ENCODE data around the gene LINGO3.

Gene LINGO3

DNA sequence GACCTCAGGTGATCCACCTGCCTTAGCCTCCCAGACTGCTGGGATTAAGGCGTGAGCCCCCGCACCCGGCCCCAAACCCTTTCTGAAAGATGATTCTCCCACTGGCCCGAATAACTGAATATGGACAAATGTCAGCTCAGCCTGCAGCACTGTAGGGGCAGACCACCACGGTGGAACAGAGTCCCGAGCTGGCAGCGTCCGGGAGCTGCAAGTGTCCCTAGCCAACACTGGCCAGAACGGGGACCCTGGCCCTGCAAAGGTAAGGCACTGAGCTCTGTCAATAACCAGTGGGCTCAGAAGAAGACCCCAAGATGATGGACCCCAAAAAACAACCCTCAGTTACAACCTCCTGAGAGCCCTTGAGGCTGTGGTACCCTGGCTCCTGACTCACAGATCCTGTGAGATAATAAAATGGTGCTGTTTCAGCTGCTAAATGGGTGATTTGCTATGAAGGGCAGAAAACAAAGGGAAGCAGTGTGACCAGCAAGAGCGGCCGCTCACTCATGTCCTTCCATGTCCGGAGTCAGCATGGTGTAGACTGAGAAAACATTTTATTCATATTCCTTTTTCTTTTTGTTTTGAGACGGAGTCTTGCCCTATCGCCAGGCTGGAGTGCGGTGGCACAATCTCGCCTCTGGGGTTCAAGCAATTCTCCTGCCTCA is 18.9 kb upstream of the LINGO3 start:
- DNase-seq (ENCODE audit: low read depth) = no peak

- DNase-seq (ENCODE audit: low read depth) = no peak
Measured at GRCh38 chr19:2325281-2326046, 17.5 kb upstream of the LINGO3 start.

- DNase-seq (ENCODE audit: low read depth) = no peak
Measured at GRCh38 chr19:2324220-2324948, 16.4 kb upstream of the LINGO3 start.

- DNase-seq (ENCODE audit: low read depth) = no peak
Measured at GRCh38 chr19:2323707-2324106, 15.8 kb upstream of the LINGO3 start.

- no peak for DNase-seq (ENCODE audit: low read depth)
Measured at GRCh38 chr19:2321565-2322283, 13.8 kb upstream of the LINGO3 start.

DNA sequence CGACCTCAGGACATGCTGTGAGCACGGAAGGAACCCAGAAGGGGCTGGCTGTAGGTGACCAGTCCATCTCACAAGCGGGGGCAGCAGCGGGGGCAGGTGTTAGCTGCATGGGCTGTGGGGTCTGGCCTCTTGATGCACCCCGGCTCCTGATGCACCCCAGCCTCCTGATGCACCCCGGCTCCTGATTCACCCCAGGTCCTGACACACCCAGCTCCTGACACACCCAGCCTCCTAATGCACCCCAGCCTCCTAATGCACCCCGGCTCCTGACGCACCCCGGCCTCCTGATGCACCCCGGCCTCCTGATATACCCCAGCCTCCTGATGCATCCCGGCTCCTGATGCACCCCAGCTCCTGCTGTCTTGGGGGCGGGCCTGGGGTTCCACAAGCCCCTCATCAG is 13.0 kb upstream of the LINGO3 start:
- no peak for DNase-seq (ENCODE audit: low read depth)

DNA sequence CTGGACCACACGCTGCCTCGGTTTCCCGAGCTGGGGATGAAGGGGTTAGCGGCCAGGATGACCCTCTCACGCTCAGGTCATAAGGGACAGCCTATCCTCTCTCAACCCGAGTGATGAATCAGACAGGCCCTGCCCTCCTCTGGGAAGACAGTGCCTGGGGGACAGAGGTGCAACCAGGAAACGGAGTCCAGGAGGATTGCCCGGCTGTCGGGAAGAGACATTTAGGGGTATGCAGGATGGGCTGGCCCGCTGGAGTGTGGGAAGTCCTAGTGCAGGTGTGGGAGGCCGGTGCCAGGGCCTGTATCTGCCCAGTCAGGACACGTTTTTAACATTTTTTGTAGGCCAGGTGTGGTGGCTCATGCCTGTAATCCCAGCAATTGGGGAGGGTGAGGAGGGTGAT is 12.1 kb upstream of the LINGO3 start:
- DNase-seq (ENCODE audit: low read depth) = no peak

DNA sequence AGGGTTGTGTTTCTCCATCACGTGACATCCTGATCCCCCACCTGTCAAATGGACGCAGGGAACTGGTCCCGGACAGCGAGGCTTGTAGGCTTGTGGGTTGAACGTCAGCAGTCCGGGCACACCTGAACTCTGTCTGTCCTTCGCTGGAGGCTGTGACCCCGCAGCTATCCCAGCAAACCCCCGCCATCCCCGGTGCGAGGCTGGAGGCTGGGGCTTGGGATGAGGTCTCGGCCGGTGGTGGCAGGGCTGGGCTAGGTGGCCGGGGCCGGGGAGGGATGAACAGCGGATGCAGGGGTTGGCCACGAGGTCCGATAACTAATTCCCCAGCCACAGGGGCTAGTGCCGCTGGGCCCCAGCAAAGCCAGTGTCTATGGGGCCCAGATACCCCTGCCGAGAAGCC is 11.6 kb upstream of the LINGO3 start:
- DNase-seq (ENCODE audit: low read depth) = no peak

DNA sequence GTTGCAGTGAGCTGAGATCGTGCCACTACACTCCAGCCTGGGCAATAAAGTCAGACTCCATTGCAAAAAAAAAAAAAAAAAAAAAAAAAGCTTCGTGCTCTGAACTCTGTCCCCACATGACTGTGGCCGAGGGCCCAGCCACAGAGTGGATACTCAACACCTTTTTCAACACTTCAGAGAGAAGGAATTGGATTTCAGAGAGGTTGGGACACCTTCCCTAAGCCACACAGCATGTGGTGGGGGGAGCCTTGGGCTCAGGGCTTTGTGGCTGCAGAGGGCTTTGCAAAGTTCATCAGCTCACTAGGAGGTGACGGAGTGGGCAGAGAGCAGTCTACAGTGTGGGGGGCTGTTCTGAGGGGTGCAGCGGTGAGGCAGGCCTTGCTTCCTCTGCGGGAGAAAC is 11.0 kb upstream of the LINGO3 start:
- no peak for DNase-seq (ENCODE audit: low read depth)

GRCh38 chr19:2317756-2318155 is 9.8 kb upstream of the LINGO3 start:
- DNase-seq (ENCODE audit: low read depth) = no peak

DNA sequence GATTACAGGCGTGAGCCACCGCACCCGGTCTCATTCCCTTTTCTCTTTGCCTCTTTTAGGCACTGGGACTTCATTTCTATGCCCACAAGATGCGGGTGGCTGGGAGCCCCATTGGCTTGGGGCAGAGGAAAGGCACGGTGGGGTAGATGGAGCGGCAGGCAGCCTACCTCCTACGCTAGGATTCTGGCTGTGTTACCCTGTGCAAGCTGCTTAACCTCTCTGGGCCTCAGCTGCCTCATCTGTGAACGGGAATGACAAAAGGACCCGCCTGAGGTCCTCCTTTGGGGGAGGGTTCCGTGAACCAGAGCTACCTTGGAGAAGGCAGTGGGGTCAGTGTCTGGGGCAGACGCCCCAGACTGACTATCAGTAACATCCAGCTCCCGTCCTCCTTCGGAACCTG is 9.3 kb upstream of the LINGO3 start:
- no peak for DNase-seq (ENCODE audit: low read depth)

DNA sequence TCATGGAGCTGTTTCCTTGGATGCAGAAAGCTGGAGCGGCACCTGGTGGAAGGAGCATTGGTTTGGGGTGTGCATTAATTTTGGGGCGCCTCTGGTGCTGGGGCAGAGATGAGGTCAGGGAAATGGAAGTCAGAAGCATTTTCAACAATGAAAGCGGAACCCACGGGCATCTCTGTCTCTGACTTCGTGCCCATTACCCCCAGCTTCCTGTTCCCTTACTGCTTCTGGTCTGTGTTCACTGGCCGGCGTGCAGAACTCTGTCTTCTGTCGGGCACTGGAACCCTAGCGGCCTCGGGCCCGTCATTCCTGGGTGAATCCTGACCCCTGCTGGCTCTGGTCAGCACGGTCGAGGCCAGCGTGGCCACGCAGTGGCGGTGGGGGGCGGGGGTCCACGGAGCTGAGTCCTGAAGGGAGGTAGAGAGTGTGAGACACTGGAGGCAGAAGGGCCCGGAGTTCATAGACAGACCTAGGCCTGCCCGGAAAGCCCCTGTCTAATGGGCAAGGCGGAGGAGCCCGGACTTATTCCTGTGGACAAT is 7.9 kb upstream of the LINGO3 start:
- no peak for DNase-seq (ENCODE audit: low read depth)

DNA sequence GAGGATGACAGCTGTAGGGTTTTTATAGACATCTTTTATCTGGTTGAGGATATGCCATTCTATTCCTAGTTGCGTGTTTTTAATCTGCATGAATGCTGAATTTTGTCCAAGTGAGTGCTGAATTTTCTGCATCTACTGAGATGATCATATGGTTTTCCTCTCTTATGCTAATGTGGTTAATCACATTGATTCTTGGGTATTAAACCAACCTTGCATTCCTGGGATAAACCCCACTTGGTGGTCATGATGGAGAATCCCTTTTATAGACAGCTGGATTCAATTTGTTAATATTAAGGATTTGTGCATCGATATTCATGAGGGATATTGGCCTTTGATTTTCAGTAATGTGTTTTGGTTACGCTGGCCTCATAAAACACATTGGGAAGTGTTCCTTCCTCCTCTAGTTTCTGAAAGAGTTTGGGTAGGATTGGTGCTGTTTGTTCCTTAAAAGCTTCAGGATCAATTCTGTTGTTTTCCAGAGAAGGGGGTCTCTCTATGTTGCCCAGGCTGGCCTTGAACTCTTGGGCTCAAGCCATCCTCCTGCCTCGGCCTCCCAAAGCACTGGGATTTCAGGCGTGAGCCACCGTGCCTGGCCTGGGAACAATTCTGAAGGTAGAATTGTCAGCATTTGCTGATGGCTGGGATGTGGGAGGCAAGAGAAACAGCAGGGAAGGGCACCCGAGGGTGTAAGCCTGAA is 7.3 kb upstream of the LINGO3 start:
- no peak for DNase-seq (ENCODE audit: low read depth)

GRCh38 chr19:2312820-2313501 is 5.0 kb upstream of the LINGO3 start:
- DNase-seq (ENCODE audit: low read depth) = no peak

DNA sequence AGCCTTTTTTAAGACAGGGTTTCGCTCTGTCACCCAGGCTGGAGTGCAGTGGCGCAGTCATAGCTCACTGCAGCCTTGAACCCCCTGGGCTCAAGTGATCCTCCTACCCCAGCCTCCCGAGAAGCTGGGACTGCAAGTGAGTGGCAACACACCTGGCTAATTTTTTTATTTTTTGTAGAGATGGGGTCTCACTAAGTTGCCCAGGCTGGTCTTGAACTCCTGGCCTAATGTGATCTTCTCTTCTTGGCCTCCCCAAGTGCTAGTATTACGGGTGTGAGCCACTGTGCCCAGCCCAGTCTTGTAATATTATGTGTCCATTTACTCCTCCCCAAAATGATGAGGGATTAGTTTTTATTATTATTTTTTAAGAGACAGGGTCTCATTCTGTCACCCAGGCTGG is 3.1 kb upstream of the LINGO3 start:
- no peak for DNase-seq (ENCODE audit: low read depth)

DNA sequence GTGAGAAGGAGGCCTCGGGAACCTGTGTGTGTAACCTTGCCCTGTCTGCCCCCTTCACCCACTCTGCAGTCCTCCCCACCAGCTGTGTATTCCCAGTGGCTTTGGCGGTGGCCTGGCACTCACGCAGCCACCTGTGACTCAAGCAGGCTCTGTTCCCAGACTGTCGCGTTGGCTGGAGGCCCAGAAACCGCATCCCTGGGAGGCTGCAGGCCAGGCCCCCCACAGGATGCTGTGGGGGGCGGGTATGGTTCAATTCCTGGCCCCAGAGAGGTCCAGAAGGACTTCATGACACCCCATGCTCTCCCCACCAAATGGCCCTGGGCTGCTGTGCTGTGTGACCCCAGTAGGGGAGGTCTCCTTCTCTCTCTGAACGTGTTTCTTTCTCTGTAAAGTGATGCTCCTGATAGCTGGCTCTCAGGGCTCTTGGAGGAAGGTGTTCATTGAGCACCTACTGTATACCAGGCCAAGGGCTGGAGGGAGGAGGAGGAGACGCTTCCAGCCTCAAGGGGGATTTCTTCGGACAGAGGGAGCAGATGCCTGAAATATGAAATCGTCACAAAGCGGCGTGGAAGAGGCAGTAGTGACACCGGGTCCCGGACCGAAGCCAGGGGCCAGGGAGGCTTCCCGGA is 1.9 kb upstream of the LINGO3 start:
- no peak for DNase-seq (ENCODE audit: low read depth)

DNA sequence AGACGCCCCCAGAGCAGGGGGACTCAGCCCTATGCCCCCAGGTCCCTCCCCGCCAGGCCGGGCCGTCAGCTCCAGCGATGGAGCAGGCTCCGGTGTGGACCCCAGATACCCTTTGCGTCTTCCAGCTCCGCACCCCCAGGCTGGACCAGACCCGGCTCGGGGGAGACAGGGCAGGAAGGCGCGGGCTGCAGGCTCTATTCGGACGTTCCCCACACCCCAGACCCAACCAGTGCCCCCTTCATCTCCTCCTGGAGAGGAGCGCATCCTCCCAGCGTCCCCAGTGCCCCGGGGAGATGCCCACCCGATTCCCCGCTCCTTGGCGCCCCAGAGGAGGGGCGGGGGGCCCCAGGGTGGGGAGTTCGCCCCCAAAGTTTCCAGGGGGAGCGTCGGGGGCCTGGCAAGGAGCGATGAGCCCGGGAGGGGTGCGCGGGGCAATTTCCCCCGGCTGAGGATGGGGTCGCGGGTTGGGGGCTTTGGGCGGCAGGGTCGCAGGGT is 389 bp downstream of the LINGO3 start:
- no peak for DNase-seq (ENCODE audit: low read depth)

- DNase-seq (ENCODE audit: low read depth) = no peak
Measured at GRCh38 chr19:2306971-2307370, 983 bp downstream of the LINGO3 start.

DNA sequence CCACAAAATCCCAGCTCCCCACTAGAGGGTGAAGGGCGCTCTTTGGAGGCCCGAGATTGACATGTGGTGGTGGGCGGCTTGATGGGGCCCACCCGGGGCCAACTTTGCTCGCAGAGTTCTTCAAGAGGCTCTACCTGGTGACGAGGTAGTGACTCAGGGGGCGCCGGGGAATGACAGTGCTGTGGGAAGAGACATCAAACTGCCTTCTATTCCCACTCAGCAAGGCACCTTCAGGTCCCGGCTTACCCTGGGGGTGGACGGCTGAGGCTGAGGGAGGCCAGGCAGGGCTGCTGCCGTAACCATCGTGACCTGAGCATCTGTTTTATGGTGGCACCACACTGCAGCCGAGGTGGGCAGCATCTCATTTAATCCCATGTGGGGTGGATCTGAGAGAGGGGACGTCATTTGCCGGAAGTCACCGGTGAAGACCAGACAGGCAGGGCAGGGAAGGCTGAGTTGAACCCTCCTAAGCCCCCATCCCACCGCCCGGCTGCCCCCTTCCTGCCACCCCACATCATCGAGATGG is 1.6 kb downstream of the LINGO3 start:
- DNase-seq (ENCODE audit: low read depth) = no peak

Measured in activated T-helper 9 cell treated with anti-CD3 and anti-CD28 coated beads, Interleukin-2, amount 50 U/mL, for 16 hours (primary cell).